ENCODE data around the gene CREB3L1.

CREB3L1 gene

GRCh38 chr11:46308631-46309419 is 31.4 kb downstream of the CREB3L1 start:
- peak; percentile 93 for ATAC-seq
- TF ChIP-seq TSHZ2 (CRISPR knock-in tag; IDR thresholded peaks at IDR 0.05) (no peak), ARNTL (CRISPR knock-in tag; IDR thresholded peaks at IDR 0.05; ENCODE audit: borderline replicate concordance, low read depth) (no peak), OSR1 (CRISPR knock-in tag; IDR thresholded peaks at IDR 0.05) (no peak), RARB (CRISPR knock-in tag; IDR thresholded peaks at IDR 0.05) (no peak), ZNF8 (CRISPR knock-in tag; IDR thresholded peaks at IDR 0.05) (no peak), ISL1 (CRISPR knock-in tag; IDR thresholded peaks at IDR 0.05) (no peak), ZNF565 (CRISPR knock-in tag; conservative IDR thresholded peaks at IDR 0.05; ENCODE audit: low read depth) (no peak), CSRNP3 (CRISPR knock-in tag; IDR thresholded peaks at IDR 0.05) (no peak), SNAI2 (CRISPR knock-in tag; IDR thresholded peaks at IDR 0.05) (no peak)
- TF ChIP-seq, protein P1, sequence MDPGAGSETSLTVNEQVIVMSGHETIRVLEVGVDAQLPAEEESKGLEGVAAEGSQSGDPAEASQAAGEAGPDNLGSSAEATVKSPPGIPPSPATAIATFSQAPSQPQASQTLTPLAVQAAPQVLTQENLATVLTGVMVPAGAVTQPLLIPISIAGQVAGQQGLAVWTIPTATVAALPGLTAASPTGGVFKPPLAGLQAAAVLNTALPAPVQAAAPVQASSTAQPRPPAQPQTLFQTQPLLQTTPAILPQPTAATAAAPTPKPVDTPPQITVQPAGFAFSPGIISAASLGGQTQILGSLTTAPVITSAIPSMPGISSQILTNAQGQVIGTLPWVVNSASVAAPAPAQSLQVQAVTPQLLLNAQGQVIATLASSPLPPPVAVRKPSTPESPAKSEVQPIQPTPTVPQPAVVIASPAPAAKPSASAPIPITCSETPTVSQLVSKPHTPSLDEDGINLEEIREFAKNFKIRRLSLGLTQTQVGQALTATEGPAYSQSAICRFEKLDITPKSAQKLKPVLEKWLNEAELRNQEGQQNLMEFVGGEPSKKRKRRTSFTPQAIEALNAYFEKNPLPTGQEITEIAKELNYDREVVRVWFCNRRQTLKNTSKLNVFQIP (CRISPR knock-in tag; IDR thresholded peaks at IDR 0.05; ENCODE audit: borderline replicate concordance, low read depth): no peak
- TF ChIP-seq, protein P2, sequence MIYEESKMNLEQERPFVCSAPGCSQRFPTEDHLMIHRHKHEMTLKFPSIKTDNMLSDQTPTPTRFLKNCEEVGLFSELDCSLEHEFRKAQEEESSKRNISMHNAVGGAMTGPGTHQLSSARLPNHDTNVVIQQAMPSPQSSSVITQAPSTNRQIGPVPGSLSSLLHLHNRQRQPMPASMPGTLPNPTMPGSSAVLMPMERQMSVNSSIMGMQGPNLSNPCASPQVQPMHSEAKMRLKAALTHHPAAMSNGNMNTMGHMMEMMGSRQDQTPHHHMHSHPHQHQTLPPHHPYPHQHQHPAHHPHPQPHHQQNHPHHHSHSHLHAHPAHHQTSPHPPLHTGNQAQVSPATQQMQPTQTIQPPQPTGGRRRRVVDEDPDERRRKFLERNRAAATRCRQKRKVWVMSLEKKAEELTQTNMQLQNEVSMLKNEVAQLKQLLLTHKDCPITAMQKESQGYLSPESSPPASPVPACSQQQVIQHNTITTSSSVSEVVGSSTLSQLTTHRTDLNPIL (CRISPR knock-in tag; IDR thresholded peaks at IDR 0.05; ENCODE audit: low read depth): no peak

- TF ChIP-seq ZC3H10 (CRISPR knock-in tag; IDR thresholded peaks at IDR 0.05) (no peak), PPARA (CRISPR knock-in tag; IDR thresholded peaks at IDR 0.05; ENCODE audit: borderline replicate concordance) (no peak), RARB (CRISPR knock-in tag; IDR thresholded peaks at IDR 0.05) (no peak), ESRRG (CRISPR knock-in tag; IDR thresholded peaks at IDR 0.05) (no peak), TOX (CRISPR knock-in tag; IDR thresholded peaks at IDR 0.05; ENCODE audit: borderline replicate concordance) (no peak), ZNF70 (CRISPR knock-in tag; IDR thresholded peaks at IDR 0.05) (no peak), ZNF565 (CRISPR knock-in tag; conservative IDR thresholded peaks at IDR 0.05; ENCODE audit: low read depth) (no peak), ARNTL (CRISPR knock-in tag; IDR thresholded peaks at IDR 0.05; ENCODE audit: borderline replicate concordance, low read depth) (no peak), ZFP3 (CRISPR knock-in tag; IDR thresholded peaks at IDR 0.05) (no peak), CSDC2 (CRISPR knock-in tag; IDR thresholded peaks at IDR 0.05) (no peak)
- TF ChIP-seq, protein P3, sequence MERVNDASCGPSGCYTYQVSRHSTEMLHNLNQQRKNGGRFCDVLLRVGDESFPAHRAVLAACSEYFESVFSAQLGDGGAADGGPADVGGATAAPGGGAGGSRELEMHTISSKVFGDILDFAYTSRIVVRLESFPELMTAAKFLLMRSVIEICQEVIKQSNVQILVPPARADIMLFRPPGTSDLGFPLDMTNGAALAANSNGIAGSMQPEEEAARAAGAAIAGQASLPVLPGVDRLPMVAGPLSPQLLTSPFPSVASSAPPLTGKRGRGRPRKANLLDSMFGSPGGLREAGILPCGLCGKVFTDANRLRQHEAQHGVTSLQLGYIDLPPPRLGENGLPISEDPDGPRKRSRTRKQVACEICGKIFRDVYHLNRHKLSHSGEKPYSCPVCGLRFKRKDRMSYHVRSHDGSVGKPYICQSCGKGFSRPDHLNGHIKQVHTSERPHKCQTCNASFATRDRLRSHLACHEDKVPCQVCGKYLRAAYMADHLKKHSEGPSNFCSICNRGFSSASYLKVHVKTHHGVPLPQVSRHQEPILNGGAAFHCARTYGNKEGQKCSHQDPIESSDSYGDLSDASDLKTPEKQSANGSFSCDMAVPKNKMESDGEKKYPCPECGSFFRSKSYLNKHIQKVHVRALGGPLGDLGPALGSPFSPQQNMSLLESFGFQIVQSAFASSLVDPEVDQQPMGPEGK (CRISPR knock-in tag; IDR thresholded peaks at IDR 0.05; ENCODE audit: borderline replicate concordance): no peak
- no peak for ATAC-seq
Observed at GRCh38 chr11:46309814-46310259, 32.4 kb downstream of the CREB3L1 start.

DNA sequence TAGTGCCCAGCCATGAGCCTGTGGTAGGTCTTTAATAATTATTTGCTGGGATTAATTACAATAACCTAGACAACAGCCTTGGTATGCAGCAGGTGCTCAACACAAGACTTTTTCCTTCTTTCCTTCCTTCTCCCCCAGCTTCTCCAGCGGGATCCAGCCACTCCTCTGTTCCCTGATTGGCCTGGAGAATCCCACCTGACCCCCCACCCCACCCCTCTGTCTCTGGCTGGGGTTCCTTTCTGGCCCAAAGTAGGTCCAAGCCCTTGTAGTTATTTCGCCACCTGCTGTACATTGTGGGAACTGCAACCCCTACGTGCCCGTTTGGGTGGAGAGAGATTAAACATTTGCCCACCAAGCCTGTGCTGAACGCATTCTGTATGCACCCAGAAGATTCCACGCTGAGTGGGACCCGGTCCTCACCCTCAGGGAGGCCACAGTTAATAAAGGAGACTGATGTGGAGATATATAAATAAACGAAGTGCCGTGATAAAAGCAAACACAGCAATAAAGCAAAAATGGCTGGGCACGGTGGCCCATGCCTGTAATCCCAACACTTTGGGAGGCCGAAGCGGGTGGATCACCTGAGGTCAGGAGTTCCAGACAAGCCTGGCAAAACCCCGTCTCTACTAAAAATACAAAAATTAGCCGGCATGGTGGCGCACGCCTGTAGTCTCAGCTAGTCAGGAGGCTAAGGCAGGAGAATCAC is 37.7 kb downstream of the CREB3L1 start:
- peak; percentile 96 for ATAC-seq
- TF ChIP-seq CSDC2 (CRISPR knock-in tag; IDR thresholded peaks at IDR 0.05): no peak
- no peak for TF ChIP-seq ZNF565 (CRISPR knock-in tag; conservative IDR thresholded peaks at IDR 0.05; ENCODE audit: low read depth)
- no peak for TF ChIP-seq BACH2 (CRISPR knock-in tag; IDR thresholded peaks at IDR 0.05; ENCODE audit: borderline replicate concordance)
- TF ChIP-seq ISL1 (CRISPR knock-in tag; IDR thresholded peaks at IDR 0.05): no peak
- TF ChIP-seq SNAI2 (CRISPR knock-in tag; IDR thresholded peaks at IDR 0.05): no peak
- TF ChIP-seq, protein P2 (CRISPR knock-in tag; IDR thresholded peaks at IDR 0.05; ENCODE audit: low read depth): no peak
- TF ChIP-seq, protein P3 (CRISPR knock-in tag; IDR thresholded peaks at IDR 0.05; ENCODE audit: borderline replicate concordance): no peak
- no peak for TF ChIP-seq ZFP3 (CRISPR knock-in tag; IDR thresholded peaks at IDR 0.05)
- no peak for TF ChIP-seq RARB (CRISPR knock-in tag; IDR thresholded peaks at IDR 0.05)

Data from SK-N-SH treated with all-trans-retinoic acid at 6 μM for 48 hours (cell line).